ELF-1 (cell line): Measurements from ENCODE around the gene SAMD9L.

ENCODE experiments used
- DNase-seq: peaks from one replicate; pipeline ENCODE4 v3.0.0-alpha.2; 2016; ENCODE audit warnings: low read depth, low spot score

Gene SAMD9L

DNA sequence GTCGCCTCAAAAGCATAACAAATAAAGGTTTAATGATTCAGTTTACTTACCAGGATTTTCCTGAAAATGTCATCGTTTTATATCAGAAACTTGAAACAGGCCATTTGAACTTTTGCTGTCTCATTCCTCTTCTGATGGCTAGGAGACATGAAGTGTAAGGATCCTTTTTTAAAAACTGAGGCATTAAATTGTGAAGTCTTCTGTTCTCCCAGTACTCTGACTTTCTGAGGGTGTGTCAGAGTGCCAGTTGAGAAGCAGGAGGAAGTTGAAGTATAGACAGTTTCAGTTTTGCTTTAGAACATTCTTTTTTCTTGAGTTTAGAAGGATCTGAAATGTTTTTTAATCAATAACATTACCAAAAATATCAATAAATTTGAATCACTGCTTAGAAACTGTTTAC, at the start of gene SAMD9L:
Gene SAMD9L, minus strand, starts transcription at position 242 of the 400 bp plus-strand sequence. CDS start 12,414 bp downstream, outside the sequence.
- DNase-seq: no peak

DNA sequence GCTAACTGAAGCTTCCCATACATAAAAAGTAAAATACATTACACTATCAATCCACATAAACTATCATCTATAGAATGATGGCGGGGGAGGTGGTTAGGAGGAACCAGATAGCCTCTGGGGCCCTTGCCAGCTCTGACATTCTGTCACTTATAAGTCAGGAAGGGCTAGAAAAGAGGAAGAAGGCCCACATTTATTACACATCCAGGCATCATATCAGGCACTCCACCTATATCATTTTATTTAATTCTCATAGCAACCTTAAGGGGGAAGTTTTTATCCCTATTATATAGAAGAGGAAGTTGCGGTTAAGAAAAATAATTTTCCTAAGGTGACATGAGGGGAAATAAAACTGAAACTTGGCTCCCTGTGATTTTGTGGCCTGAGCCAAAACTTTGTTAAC, 48.2 kb upstream of the SAMD9L start:
- no peak for DNase-seq

DNA sequence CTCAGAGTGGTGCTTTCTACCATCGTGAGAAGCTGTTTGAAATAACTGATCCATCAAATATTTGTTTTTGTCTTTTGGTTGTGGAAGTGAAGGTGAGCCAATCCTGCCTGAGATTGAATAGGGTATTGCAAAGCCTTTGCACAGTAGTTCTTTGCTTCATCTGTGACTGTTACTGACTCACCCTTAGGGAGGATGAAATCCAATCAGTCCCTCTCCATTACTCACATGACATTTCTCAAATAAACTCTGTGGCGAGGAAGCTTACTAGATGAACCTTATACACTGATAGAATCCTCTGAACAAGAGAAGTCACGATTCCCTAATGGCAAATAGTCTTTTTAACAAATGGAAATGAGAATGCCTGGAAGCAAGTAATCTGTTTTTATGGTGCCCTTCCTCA, 46.2 kb upstream of the SAMD9L start:
- DNase-seq: no peak

DNA sequence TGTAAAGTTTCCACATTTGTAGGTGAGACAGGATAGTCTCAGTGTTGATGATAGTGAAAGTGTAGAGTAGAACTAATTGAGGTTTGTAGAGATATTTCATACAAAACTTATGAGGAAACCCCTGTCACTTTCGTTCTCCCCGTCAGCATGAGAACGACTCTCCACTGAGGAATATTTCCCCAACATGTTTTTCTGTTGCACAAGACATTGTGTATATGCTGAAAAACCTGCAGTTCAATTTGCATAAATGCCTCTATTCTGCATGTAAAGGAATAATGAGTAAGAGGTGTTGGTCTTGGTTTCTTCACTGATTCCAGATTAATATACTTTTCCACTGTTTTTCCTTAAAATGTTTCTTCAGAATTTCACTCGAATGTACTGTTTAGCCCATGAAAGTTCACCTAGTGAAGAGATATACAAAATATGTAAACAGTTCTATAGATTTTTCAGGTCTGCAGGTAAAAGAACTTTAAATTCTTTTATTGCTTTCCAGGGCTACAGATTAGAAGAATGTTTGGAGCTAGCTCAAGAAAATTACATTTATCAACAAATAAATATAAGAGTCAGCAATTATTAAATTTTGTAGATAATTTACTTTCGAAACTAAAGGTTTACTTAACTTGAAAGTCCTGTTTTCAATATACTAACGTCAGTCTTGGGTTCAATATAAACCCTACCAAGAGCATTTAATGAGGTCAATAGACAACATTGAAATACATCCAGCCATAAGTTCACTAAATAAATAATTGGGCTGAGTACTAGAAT, 40.9 kb upstream of the SAMD9L start:
- DNase-seq: no peak

DNA sequence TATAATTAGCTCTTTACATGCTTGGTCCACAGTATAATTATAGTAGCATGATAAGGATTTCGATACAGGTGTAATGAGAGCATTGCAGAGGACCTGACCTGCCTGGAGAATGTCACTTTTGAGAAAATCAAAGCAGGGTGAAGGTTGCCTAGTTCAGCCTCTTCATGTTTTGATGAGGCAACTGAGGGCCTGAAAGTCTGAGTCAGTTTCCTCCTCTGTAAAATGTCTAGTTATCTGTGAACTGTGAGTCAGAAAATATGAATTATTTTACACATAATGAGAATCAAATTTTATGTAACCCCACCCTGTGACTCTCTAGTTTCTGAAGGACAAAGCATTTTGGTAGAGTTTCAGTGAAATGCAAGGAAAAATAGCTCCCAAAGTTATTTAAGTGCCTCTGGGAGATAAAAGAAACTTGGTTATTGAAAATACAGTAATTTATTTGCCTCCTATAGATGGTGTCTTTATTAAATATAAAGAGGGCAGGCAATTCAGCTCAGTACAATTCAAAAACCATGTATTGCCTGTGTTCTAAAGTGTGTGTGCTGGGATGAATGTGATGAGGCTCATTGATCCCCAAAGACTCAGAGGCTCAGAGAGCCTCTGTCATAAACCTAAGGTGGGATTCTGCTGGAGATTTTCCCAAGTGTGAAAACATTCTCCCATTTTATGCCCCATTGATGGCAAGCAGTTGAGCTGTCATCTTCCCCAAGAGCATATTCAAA, 37.3 kb upstream of the SAMD9L start:
- DNase-seq: no peak

DNA sequence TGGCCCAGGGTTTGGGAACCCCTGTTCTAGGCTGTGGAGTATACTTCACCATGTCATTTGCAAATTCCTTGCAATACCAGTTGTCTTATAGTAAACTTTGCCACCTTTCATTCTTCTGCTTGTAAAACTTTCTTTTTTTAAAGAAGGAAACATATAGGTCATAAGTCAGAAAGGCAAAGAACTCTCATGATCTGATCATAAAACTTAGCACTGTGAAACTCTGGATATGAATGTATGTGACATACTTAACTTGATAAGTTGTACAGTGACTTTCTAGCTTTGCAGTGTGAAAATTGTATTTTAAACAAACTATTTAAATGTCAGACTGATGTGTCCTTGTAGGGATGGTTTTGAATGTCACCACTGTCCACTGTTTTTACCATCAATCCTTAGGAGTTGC, 31.0 kb upstream of the SAMD9L start:
- DNase-seq: no peak

DNA sequence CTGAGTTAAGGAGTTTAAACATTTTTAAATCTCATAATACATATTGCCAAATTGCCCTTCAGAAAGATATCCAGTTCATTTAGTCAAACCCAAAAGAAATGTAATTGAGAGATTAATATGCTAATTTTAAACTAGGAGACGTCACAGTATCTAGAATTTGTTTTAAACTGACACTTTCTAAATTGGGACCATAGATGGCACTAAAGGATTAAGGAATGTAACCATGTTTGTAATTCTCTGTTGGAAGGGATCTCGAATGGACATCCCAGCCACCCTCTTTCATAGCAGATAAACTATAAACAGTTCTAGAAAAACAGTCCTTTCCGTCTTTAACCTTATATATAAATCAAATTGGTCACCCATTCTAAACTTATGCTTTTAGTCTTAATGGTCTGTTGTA, 30.0 kb upstream of the SAMD9L start:
- DNase-seq: no peak

DNA sequence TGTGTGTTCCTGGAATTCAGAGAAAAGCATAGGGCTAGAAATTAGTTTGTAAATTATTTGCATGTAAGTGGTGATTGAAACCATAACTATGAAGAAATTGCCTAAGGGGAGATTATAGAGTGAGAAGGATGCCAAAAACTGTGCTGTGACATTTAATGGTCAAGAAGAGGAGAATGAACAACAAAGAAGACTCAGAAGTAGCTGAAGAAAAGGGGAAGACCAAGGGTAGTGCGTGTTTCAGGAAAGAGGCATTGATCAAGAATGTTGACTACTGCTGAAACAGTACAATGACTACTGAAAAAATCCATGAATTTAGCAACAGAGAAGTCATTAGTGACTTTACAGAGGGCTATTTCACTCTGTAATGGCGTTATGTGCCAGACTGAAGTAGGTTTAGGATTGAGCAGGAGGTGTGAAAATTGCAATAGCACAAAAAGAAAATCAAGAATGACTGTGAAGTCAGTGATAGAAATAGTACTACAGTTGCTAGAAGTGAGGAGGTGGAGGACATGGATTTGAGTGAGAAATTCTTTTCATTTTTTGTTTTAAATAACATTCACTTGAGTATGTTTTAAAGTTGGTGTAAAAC, 28.9 kb upstream of the SAMD9L start:
- no peak for DNase-seq

DNA sequence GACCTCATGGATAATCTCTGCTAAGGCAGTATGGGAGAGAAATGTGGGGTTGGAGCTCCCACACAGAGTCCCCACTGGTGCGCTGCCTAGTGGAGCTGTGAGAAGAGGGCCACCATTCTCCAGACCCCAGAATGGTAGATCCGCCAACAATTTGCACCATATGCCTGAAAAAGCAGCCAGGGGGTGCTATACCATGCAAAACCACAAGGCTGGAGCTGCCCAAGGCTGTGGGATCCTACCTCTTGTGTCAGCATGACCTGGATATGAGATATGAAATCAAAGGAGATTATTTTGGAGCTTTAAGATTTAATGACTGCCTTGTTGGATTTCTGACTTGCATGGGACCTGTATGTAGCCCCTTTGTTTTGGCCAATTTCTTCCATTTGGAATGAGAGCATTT, 27.0 kb upstream of the SAMD9L start:
- DNase-seq: no peak

DNA sequence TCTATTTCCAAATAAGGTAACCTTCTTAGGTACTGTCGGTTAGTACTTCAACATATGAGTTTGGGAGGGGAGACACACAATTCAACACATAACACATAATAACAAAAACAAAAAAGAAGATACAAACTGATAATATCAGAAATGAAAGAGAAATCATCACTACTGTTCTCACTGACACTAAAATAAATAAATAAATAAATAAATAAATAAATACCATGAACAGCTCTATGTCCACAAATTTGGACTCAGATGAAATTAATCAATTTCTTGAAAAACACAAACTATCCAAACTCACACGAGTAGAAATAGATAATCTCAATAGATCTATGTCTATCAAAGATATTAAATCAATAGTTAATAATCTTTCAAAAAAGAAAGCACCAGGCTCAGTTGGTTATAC, 24.5 kb upstream of the SAMD9L start:
- DNase-seq: no peak

DNA sequence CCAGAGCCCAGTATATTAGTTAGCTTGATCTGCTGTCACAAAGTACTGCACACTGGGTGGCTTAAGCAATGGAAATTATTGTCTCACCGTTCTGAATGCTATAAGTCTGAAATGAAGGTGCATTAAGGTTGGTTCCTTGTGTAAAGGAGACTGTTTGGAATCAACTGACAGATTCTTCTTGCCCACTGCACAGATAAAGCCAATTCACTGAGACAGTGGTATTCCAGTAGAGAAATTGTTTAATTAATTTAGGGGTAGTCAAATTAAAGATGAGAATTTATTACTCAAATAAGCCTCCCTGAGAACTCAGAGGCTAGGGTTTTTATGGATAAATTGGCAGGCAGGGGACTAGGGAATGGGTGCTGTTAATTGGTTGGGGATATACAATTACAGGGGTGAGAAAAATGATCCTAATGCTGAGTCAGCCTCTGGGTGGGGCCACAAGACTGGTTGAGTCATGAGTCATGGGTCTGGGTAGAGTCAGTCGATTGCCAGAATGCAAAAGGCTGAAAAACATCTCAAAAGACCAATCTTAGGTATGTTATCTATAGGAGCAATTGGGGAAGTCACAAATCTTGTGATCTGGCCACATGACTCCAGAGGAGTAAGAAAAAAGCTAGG, 23.5 kb upstream of the SAMD9L start:
- DNase-seq: no peak

DNA sequence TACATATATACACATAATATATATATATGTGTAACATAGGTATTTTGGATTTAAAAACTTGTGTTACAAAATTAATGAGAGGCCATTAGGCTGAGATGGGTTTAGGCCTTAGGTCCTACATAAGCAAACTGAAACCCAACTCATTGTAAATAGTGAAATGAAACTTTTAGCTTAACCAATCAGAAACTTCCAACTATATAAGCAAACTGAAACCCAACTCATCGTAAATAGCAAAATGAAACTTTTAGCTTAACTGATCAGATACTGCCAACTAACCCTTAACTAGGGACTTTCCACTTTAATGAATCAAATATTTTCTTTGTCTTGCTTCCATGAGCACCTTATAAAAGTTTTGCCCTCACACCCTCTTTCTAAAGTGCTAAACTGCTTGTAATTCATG, 17.3 kb upstream of the SAMD9L start:
- DNase-seq: no peak

DNA sequence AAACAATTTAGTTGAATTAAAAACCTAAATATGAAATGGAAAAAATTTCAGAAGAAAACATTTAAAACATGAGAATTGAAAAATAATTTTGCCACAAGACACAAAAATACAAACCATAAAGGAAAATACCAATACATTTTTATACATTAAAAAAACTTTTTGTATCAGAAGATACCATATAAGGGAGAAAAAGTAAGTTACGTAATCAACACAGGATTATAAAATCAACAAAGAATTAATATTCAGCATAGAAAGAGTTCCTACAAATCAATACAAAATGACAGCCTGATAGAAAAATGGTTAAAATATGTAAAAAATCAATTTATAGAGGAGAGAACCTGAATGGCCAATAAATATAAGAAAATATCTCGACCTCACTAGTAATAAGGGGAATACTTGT, 16.6 kb upstream of the SAMD9L start:
- no peak for DNase-seq

DNA sequence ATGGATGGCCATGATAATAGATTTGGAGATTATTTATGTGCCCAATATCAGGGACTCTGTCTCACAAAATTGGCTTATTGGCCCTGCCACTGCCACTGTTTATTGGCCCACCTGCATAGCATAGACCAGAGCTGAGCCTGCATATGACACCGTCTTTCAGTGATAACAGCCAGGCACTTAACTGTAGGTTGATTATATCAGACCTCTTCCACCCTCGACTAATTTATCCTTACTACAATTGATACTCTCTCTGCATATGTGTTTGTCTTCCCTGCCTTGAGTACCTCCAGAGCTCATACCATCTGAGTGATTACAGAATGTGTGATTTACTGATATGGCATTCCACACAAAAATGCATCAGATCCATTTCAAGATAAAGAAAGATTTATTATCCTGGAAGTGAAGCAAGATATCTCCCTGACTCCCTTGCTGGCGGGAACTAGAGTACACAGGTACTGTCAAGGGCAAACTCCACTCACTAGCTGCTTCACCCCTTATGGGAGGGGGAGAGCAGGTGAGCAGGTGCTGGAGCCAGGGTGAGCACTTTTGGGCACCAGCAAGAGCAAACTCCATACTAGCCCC, 13.1 kb upstream of the SAMD9L start:
- DNase-seq: no peak

DNA sequence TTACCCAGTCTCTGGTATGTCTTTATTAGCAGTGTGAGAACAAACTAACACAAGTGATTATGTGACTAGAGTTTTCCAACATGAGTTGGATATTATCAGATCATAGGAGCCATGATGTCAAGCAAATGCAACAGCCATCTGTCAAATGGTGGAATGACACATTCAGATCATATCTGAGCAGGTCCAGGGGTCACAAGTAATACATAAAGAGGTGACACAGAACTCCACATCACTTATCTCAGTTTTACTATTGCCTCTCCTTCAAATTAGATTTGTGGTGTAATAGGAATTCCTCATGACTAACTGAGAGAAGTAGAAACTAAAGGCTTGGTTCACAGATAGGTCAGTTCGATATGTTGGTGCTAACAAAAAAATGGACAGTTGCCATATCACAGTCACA, 12.2 kb upstream of the SAMD9L start:
- no peak for DNase-seq

DNA sequence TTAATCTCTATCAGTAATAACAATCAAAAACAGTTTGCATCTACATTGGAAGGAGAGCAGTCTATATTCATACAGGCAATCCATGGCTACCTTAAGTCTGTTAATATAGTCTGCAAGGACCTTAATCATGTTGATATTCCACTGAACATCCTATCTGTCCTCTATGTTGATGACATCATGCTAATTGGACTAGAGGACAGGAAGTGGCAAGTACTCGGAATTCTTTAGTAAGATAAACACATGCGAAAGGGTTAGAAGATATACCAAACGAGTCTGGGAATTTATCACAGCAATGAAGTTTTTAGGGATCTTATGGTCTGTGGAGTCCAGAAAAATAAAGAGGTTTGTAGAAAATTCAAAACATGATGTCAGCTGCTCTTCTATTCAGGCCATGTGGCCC, 11.3 kb upstream of the SAMD9L start:
- DNase-seq: no peak

DNA sequence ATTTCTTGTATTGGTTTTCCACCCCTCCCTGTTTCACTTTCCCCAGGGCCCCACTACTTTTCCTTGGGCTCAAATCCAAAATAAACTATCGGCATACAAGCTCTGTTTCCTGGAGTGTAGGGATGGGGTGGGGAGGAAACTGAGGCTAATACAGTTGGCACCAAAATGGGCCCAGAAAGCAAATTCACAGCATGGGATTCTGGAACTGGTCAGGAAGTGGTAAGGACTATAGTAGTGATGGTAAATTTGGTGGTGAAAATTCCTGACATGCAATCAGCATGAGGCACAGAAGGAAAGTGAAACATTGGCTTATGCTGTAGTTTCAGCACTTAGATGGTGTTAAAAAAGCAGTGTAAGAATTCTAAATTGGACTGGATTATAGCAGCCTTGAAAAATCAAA, 8.7 kb upstream of the SAMD9L start:
- no peak for DNase-seq

DNA sequence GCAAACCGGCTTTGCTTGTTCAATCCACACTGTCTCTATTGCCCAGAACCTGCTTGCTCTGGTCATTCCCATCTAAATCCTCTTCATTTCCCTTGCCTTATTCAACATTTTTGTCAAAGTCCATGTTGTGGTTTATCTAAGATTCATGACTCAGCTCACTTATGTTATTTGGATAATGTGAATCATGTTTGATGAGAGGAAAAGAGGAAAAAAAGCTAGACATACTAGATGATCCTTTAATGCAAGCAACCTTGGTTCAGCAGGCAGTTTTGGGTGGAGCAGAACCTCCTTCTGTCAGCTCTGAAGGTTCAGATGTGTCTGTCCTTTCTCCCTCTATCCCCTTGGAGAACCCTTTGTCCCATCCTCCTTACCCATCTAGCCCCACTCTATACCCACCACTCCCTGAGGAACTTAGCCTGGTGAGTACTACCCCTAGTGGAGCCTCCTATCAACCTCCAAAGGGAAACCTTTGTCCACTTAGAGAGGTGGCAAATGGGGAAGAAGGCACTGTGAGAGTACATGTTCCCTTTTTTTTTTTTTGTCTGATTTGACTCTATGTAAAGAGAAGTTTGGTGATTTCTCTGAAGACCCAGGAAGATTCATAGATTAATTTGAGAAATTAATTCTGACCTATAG, 2.1 kb upstream of the SAMD9L start:
- DNase-seq: no peak

DNA sequence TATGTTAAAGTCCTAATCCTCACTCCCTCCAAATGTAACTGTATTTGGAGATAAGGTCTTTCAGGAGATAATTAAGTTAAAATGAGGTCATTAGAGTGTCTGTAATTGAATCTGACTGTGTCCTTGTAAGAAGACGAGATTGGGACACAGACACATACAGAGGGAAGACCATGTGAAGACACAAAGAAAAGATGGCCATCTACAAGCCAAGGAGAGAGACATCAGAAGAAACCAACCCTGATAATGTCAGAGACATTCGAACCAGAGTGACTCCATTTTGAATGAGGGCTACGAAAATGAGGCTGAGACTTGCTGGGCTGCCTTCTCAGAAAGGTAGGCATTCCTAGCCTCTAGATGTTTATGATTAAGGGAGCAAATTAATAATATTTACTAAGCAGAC, 542 bp upstream of the SAMD9L start:
- DNase-seq: no peak

DNA sequence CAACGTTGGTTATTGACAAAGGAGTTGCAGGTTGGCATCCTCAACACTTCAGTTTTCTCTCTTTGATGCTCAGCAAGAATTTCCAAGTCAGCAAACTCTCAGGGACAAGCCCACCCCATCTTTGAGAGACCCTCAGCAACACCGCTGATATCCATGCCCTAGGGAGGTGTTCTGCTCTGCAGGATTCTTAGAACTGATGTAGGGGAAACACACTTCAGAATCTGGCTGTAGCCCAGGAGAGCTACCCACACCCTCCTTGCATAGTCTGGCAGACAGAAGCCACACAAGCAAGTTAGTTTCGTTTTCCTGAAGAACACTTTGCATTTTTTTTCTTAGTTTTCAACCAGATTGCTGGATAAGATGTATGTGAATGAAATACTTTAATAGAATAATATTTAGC, 822 bp downstream of the SAMD9L start:
- peak; percentile 9 for DNase-seq

DNA sequence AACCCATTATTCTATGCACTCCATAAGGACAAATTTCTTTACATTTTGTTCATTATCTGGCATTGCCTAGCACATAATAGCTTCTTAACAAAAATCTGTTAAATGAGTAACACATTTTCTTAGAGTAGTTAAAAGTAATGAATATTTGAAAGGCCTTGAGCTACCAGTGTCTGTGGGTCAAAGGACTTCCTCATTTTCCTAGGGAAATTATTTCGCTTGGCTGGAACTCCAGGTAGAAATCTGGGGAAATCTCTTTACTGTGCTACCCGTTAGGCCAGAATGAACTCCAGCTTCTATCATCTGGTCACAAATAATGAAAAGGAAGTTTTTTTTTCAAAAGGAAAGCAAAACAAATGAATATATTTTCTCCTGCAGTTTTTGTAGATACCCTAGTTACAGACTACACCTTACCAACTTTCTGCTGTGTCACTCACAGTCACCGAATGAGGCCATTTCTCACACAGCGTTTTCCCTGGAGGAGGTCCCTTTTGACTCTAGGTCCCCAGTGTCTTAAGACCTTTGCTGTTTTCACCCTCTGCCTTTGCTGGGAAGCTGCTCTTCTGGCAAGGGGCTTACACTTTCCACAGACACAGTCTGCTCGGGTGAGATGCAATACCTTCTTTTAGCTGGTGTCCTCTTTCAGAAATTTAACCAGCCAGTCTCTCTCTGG, 1.6 kb downstream of the SAMD9L start:
- no peak for DNase-seq
